ENCODE data around the gene OLFML2B. TPM values are rescaled to one million over a fixed set of nuclear protein-coding genes. Genes with fewer than 3 reads are reported as not detected.
A peak's percentile ranks its signal among the peaks of the same experiment; 100 is the strongest.

The OLFML2B gene
- total and polyA plus RNA-seq, 2 experiments from 2014 or later, result 0.36 to 1.9 TPM

DNA sequence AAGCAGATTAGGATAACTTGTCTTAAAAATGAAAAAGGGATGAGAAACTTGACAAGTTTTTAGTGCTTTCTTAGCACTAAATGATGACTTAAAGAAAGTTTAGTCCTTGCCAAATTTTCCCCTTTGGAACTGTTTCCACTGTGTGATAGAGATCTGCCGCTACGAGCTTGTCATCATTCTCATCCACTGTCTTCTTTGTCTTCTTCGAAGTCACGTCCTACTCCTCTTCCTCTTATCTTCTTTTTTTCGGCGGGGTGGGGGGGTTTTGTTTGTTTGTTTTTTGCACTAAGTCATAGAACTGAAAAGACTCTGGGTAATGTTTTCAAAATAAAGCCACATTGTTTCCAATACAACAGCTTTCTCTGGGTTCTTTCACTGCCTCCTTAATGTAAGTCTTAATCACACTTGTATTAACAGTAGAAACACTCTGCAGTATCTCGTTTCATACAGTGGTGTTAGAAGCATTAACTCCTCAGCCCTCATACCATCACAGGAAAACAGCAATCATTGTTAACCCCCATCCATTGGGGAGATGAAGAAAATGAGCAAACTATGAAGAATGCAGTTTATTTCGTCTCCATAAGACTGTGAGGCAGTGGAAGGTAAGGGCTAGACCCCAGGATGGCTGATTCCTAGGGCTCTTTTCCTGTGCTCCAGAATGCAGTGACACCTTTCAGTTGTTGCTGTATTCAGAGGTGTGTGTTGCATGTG lies 81.8 kb downstream of the OLFML2B start:
- Histone ChIP-seq H3K4me1 (ENCODE audit: low read depth) (no peaks in the 10 kb centered on the region), H3K36me3 (no peaks in the 10 kb centered on the region), H3K27ac (no peak overlapping the region), H3K9me3 (ENCODE audit: low read depth) (no peaks in the 10 kb centered on the region), H3K4me3 (no peak overlapping the region), H3K27me3 (no peaks in the 10 kb centered on the region)
- DNase-seq (ENCODE audit: low read depth in 1 of 2, low spot score in 1 of 2), result no peak
- TF ChIP-seq CTCF (IDR thresholded peaks at IDR 0.05; ENCODE audit: low read depth, low read length), result no peak

DNA sequence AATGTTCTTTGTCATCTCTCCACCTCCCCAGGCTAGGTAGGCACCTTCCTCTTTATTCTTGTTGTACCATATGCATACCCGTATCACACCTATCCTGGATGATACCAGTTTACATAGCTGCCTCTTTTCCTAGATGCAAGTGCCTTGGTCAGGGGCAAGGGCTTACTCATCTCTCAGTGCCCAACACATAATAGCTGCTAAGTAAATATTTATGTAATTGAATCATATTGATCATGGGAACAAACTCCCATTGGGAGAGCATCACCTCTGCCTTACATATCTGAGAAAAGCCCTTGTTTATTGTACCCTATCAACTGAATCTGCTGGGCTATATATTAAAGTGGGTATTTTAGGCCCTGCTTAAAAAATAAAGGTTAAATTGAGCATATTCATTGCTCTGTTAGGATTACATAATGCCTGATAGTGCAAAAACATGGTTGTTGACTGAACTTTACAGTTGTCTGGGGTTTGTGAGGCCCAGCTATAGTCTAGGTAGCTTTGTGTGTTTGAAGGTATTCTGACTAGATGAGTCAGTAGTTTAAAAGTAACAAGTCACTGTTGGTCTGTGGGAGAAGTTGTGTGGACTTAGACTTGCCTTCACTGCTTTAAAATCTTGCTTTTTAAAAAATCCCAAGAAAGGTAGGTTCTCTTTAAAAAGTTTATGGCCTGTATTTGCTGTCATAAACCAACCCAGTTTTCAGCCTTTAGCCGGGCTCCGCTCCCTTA lies 82.6 kb downstream of the OLFML2B start:
- TF ChIP-seq CTCF (IDR thresholded peaks at IDR 0.05; ENCODE audit: low read depth, low read length), result no peak
- Histone ChIP-seq H3K4me1 (ENCODE audit: low read depth) (no peaks in the 10 kb centered on the region), H3K4me3 (no peak overlapping the region), H3K27ac (no peak overlapping the region), H3K27me3 (no peaks in the 10 kb centered on the region), H3K9me3 (ENCODE audit: low read depth) (no peaks in the 10 kb centered on the region), H3K36me3 (no peaks in the 10 kb centered on the region)
- DNase-seq (ENCODE audit: low read depth in 1 of 2, low spot score in 1 of 2), result no peak

DNA sequence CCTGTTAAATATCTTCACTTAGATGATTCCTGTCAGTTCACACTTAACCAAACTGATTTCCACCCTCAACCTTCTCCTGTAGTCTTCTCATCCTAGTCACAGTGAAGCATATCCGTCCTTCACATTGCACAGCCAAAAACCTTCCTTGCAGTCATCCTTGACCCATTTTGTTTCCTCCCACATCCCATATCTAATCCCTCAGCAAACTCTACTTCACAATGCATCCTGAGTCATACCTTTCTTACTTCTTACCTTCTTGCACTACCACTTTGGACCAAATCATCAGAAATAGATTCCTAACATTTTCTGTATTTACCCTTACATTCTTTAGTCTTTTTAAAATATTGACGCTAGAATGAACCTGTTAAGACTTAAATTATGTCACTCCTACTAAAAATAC lies 86.9 kb downstream of the OLFML2B start:
- H3K9me3 ChIP-seq (ENCODE audit: low read depth), result no peaks in the 10 kb centered on the region
- H3K27me3 ChIP-seq, result no peaks in the 10 kb centered on the region
- no peaks in the 10 kb centered on the region for H3K36me3 ChIP-seq
- H3K4me1 ChIP-seq (ENCODE audit: low read depth), result no peaks in the 10 kb centered on the region
- no peak overlapping the region for H3K4me3 ChIP-seq
- no peak overlapping the region for H3K27ac ChIP-seq
- TF ChIP-seq CTCF (IDR thresholded peaks at IDR 0.05; ENCODE audit: low read depth, low read length), result no peak
- DNase-seq (ENCODE audit: low read depth in 1 of 2, low spot score in 1 of 2), result no peak

DNA sequence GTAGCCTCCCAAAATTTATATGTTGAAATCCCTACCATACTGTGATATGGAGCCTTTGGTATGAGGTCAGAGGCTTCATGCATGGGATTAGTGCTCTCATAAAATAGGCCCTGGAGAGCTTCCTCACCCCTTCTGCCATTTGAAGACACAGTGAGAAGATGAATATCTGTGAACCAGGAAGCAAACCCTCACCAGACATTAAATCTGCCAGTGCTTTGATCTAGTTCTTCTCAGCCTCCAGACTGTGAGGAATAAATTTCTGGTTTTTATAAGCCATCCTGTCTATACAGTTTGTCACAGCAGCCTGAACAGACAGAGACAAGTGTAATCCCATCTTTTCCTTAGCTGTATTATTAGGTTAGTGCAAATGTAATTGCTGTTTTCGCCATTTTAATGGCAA lies 88.4 kb downstream of the OLFML2B start:
- no peak for TF ChIP-seq CTCF (IDR thresholded peaks at IDR 0.05; ENCODE audit: low read depth, low read length)
- H3K27me3 ChIP-seq, result no peaks in the 10 kb centered on the region
- no peak overlapping the region for H3K27ac ChIP-seq
- no peaks in the 10 kb centered on the region for H3K36me3 ChIP-seq
- no peaks in the 10 kb centered on the region for H3K4me1 ChIP-seq (ENCODE audit: low read depth)
- no peak overlapping the region for H3K4me3 ChIP-seq
- DNase-seq (ENCODE audit: low read depth in 1 of 2, low spot score in 1 of 2), result no peak
- H3K9me3 ChIP-seq (ENCODE audit: low read depth), result no peaks in the 10 kb centered on the region

GRCh38 chr1:161933592-161934588 lies 89.8 kb downstream of the OLFML2B start:
- Histone ChIP-seq H3K36me3 (no peaks in the 10 kb centered on the region), H3K9me3 (ENCODE audit: low read depth) (no peaks in the 10 kb centered on the region), H3K4me1 (ENCODE audit: low read depth) (no peaks in the 10 kb centered on the region), H3K27me3 (no peaks in the 10 kb centered on the region), H3K4me3 (no peak overlapping the region), H3K27ac (no peak overlapping the region)
- peak in 1 of 2 donors; percentile 29 for DNase-seq (ENCODE audit: low read depth in 1 of 2, low spot score in 1 of 2)
- TF ChIP-seq CTCF (IDR thresholded peaks at IDR 0.05; ENCODE audit: low read depth, low read length), result no peak
